GM12801 (cell line): Measurements from ENCODE around the gene RERG.

Experiments
- CTCF ChIP-seq: IDR thresholded peaks from one replicate; pipeline ENCODE4 v1.5.1; 2011; ENCODE audit warnings: control low read depth; ENCODE audit not compliant: insufficient read length; ENCODE audit errors: extremely low read depth

RERG gene

GRCh38 chr12:15244926-15245325, 23.7 kb upstream of the RERG start:
- TF ChIP-seq CTCF, result no peak

GRCh38 chr12:15244341-15244740, 23.1 kb upstream of the RERG start:
- no peak for TF ChIP-seq CTCF

GRCh38 chr12:15243102-15243501, 21.9 kb upstream of the RERG start:
- TF ChIP-seq CTCF, result no peak

GRCh38 chr12:15240898-15241297, 19.7 kb upstream of the RERG start:
- no peak for TF ChIP-seq CTCF

GRCh38 chr12:15234508-15234907, 13.3 kb upstream of the RERG start:
- TF ChIP-seq CTCF, result no peak

GRCh38 chr12:15234011-15234410, 12.8 kb upstream of the RERG start:
- TF ChIP-seq CTCF, result no peak

- TF ChIP-seq CTCF, result no peak
Measured at GRCh38 chr12:15232959-15233358, 11.7 kb upstream of the RERG start.

GRCh38 chr12:15231493-15231892, 10.3 kb upstream of the RERG start:
- no peak for TF ChIP-seq CTCF
